HEK293T (cell line): Measurements from ENCODE around the gene S100A8.

ENCODE experiments used
- CTCF ChIA-PET: fragments of 350-600 bp; formaldehyde crosslinking; extraction: SDS; loops from one replicate; lab custom pipeline; 2021; ENCODE audit warnings: antibody characterized with exemption, inconsistent platforms; lab: Yijun Ruan, JAX
- POLR2A ChIA-PET: fragments of 350-600 bp; formaldehyde crosslinking; extraction: SDS; loops from one replicate; lab custom pipeline; 2020; ENCODE audit warnings: antibody characterized with exemption, inconsistent platforms; lab: Yijun Ruan, JAX
- DNase-seq: peaks from one replicate; pipeline ENCODE4 v3.0.0; 2012; ENCODE audit warnings: mixed read lengths; ENCODE audit errors: extremely low spot score
- ARNT ChIP-seq: fragments of 450-650 bp; IDR thresholded peaks from 2 replicates; pipeline ENCODE4 v1.6.1; 2017; ENCODE audit warnings: mild to moderate bottlenecking
- BHLHE40 ChIP-seq: fragments of 450-650 bp; IDR thresholded peaks from 2 replicates; pipeline ENCODE4 v1.6.1; 2016; ENCODE audit warnings: mild to moderate bottlenecking, moderate library complexity, borderline replicate concordance
- CTBP1 ChIP-seq: fragments of 450-650 bp; IDR thresholded peaks from 2 replicates; pipeline ENCODE4 v1.6.1; 2016; ENCODE audit warnings: borderline replicate concordance
- ELF4 ChIP-seq: fragments of 450-650 bp; IDR thresholded peaks from 2 replicates; pipeline ENCODE4 v1.6.1; 2017; ENCODE audit warnings: antibody characterized with exemption
- FOXA1 ChIP-seq: fragments of 450-650 bp; IDR thresholded peaks from 2 replicates; pipeline ENCODE4 v1.6.1; 2016; ENCODE audit warnings: mild to moderate bottlenecking
- FOXK2 ChIP-seq: fragments of 450-650 bp; IDR thresholded peaks from 2 replicates; pipeline ENCODE4 v1.6.1; 2016; ENCODE audit warnings: mild to moderate bottlenecking
- FOXM1 ChIP-seq: fragments of 450-650 bp; IDR thresholded peaks from 2 replicates; pipeline ENCODE4 v1.6.1; 2017; ENCODE audit warnings: mild to moderate bottlenecking, borderline replicate concordance
- HDGF ChIP-seq: fragments of 450-650 bp; IDR thresholded peaks from 2 replicates; pipeline ENCODE4 v1.6.1; 2017; ENCODE audit warnings: antibody characterized with exemption, borderline replicate concordance
- L3MBTL2 ChIP-seq: fragments of 450-650 bp; conservative IDR thresholded peaks from 2 replicates; pipeline ENCODE4 v1.6.1; 2016; ENCODE audit warnings: mild to moderate bottlenecking
- LEF1 ChIP-seq: fragments of 450-650 bp; IDR thresholded peaks from 2 replicates; pipeline ENCODE4 v1.6.1; 2017; ENCODE audit warnings: mild to moderate bottlenecking, borderline replicate concordance
- NFRKB ChIP-seq: fragments of 450-650 bp; IDR thresholded peaks from 2 replicates; pipeline ENCODE4 v1.6.1; 2016; ENCODE audit warnings: mild to moderate bottlenecking, moderate library complexity
- SP1 ChIP-seq: fragments of 450-650 bp; IDR thresholded peaks from 2 replicates; pipeline ENCODE4 v1.6.1; 2017
- SUZ12 ChIP-seq: fragments of 450-650 bp; IDR thresholded peaks from 2 replicates; pipeline ENCODE4 v1.6.1; 2016; ENCODE audit warnings: mild to moderate bottlenecking
- TARDBP ChIP-seq: fragments of 450-650 bp; IDR thresholded peaks from 2 replicates; pipeline ENCODE4 v1.6.1; 2016
- ZNF384 ChIP-seq: fragments of 450-650 bp; IDR thresholded peaks from 2 replicates; pipeline ENCODE4 v1.6.1; 2016
- TF ChIP-seq, protein P1 (sequence below): fragments of 450-650 bp; IDR thresholded peaks from 2 replicates; pipeline ENCODE4 v1.6.1; 2016

S100A8 gene

DNA sequence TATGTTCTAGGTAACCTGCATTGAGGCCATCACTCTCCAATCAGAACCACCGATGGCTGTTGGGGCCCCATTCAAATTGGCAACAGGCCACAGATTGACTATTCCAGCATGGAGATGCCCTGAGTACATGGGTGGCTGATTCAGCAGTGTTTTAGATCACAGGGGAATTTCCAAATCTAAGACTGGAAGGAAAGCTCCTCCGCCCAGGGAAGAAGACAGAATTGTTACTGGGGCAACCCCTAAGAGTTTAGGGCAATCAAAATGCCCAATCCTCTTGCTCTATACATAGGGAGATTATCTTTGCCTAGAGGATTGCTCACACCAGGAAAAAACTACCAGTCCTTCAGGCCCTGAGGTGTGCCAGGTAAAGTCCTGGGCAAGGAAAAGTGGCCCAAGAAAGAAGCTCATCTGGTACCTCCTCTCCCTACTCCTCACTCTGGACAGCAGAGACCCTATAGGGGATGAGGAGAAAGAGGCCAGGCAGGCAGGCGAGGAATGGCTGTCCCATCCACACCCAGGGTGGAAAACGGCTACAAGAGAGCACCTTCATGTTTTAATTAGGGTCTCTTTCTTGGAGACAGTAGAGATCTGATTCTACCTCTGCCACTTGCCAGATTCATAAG is 5.8 kb downstream of the S100A8 start:
- no peak for DNase-seq
- CTCF ChIA-PET: interaction anchor here (0.6 to 1.3 kb wide), 2 partner anchors 31 to 520 kb away, joined by 3 to 4 read pairs; no protein-coding TSS in a partner anchor
- POLR2A ChIA-PET: no interaction called here
- TF ChIP-seq FOXA1 (no peak), SUZ12 (no peak), TARDBP (no peak), NFRKB (no peak), BHLHE40 (no peak), FOXM1 (no peak), CTBP1 (no peak), ARNT (no peak), SP1 (no peak), ELF4 (no peak), L3MBTL2 (no peak), LEF1 (no peak), FOXK2 (no peak), HDGF (no peak), ZNF384 (no peak)
- TF ChIP-seq, protein P1, sequence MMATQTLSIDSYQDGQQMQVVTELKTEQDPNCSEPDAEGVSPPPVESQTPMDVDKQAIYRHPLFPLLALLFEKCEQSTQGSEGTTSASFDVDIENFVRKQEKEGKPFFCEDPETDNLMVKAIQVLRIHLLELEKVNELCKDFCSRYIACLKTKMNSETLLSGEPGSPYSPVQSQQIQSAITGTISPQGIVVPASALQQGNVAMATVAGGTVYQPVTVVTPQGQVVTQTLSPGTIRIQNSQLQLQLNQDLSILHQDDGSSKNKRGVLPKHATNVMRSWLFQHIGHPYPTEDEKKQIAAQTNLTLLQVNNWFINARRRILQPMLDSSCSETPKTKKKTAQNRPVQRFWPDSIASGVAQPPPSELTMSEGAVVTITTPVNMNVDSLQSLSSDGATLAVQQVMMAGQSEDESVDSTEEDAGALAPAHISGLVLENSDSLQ: no peak

DNA sequence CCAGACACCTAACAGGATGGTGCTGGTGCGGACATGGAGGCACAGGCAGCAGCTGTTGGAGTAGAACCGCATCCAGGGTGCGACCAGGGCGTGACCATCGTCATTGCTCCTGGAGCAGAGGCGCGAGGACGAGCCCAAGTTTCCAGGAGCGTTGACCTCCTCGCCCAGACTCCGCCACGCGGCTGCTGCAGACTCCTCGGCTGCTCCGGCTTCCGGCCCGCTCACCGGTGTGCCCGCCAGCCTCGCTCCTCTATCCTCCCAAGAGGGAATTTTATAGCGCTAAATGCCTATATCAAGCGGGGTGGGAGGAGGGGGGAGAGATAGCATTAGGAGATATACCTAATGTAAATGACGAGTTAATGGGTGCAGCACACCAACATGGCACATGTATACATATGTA is 10.2 kb downstream of the S100A8 start:
- ChIA-PET POLR2A (no interaction called here), CTCF (no interaction called here)
- TF ChIP-seq CTBP1 (no peak), FOXA1 (no peak), BHLHE40 (no peak), L3MBTL2 (no peak), ARNT (no peak), TARDBP (no peak), SUZ12 (no peak), NFRKB (no peak), SP1 (no peak), ZNF384 (no peak), FOXM1 (no peak), LEF1 (no peak), HDGF (no peak)
- TF ChIP-seq, protein P1: no peak
- no peak for DNase-seq

DNA sequence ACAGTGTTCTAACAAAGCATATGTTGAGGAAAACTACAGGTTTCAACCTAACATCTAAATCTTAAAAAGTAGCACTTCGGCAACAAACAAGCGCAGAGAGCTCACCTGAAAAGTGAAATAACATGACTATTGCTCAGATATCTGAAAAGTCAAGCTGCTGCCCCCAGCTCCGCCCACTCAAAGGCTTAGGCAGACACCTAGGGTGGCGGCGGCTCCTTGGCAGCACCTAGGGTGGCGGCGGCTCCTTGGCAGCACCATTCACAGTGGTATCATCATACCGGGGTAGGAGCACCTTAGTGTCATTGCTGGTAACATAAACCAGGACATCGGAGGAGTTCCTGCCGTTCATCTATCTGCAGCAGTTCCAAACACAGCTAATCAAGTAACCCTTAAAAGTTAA is 11.3 kb downstream of the S100A8 start:
- CTCF ChIA-PET: no interaction called here
- no peak for DNase-seq
- POLR2A ChIA-PET: no interaction called here
- TF ChIP-seq SP1 (no peak), BHLHE40 (no peak)

DNA sequence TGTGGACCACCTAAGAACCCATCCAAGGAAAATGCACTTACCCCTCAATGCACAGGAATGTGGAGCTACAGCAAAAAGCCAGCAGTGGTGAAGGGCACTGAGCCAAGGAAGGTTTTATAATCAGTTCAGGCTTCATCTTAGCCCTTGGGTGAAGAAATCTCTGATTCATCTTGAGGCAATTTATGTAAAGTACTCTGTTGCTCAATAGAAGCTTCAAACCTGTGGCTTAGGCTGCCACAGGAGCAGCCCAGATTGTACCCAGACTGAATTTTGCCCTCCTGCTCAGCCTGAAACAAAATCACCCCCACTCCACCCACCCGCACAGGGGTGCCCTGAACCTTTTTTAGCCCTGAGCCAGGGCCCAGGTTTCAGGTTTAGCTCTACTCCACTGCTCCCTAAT is 15.4 kb downstream of the S100A8 start, which contains the start of gene S100A12:
Gene S100A12, minus strand, starts transcription at position 111 of the 400 bp plus-strand sequence. CDS start 1,029 bp downstream, outside the sequence.
- ChIA-PET CTCF (no interaction called here), POLR2A (no interaction called here)
- no peak for DNase-seq
- TF ChIP-seq FOXK2: no peak
- TF ChIP-seq FOXA1: no peak
- no peak for TF ChIP-seq L3MBTL2
- TF ChIP-seq, protein P1: no peak
- TF ChIP-seq ZNF384: no peak
- no peak for TF ChIP-seq LEF1
- TF ChIP-seq ELF4: no peak
- no peak for TF ChIP-seq BHLHE40
- no peak for TF ChIP-seq CTBP1
- no peak for TF ChIP-seq ARNT
- TF ChIP-seq NFRKB: no peak
- TF ChIP-seq HDGF: no peak
- no peak for TF ChIP-seq FOXM1
- TF ChIP-seq TARDBP: no peak
- no peak for TF ChIP-seq SUZ12

DNA sequence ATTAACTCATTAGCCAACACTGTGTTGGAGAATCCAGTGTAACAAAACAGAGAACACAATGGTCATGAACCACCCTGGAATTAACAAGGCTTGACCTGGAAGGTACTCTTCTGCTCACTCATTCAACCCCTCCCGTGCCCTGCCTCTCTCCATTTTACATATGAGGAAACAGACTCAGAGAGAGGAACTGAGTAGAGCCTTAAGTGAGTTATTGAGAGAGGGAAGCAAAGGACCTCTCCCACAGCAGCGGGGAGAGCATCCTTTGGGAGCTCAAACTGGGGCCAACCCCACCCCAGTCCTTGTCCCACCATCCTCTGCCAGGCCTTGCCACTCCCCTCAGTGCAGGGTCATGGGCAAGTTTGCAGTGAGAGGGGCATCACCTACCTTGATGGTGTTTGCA is 16.8 kb downstream of the S100A8 start:
- POLR2A ChIA-PET: no interaction called here
- no peak for DNase-seq
- CTCF ChIA-PET: no interaction called here
- TF ChIP-seq ZNF384 (no peak), FOXA1 (no peak)

DNA sequence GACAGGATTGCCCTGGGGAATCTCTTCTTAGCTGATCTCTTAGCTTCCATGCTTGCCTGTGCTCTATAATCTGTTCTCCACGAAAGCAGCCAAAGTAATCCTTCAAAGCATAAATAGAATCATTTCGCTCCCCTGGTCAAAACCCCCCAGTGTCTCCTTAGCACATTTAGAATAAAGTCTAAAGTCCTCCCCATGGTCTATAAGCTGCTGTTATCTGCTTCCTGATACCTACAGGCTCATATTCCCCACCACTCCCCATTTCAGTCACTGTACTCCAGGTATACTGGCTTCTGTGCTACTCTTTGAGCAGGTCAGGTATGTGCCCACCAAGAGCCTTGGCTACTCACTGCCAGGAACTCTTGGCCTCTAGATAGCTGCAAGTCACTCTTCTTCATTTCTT is 18.3 kb downstream of the S100A8 start:
- ChIA-PET CTCF (no interaction called here), POLR2A (no interaction called here)
- DNase-seq: no peak
- TF ChIP-seq, protein P1: no peak
- TF ChIP-seq TARDBP: no peak
